ENCODE data around the gene AVL9.
"Not testable (repeated sequence)": the region's sequence is repeated elsewhere in the genome, so short reads cannot be mapped to it uniquely, and the experiment has no call there.

AVL9 gene

GRCh38 chr7:32637611-32638010, 142.3 kb downstream of the AVL9 start:
- DNase-seq (ENCODE audit: low spot score): not testable (repeated sequence)

Data from kidney capillary endothelial cell (primary cell).